Measurements from ENCODE around the gene GSC2.

The GSC2 gene

GRCh38 chr22:19152942-19153883 is 3.1 kb upstream of the GSC2 start:
- DNase-seq: no peak

GRCh38 chr22:19151329-19152191 is 1.5 kb upstream of the GSC2 start:
- no peak for DNase-seq

- DNase-seq: no peak
Measured at GRCh38 chr22:19150482-19151328, 613 bp upstream of the GSC2 start.

- DNase-seq: peak; percentile 30
Measured at GRCh38 chr22:19149047-19149883, 827 bp downstream of the GSC2 start.

GRCh38 chr22:19148417-19149046 is 1.6 kb downstream of the GSC2 start:
- DNase-seq: no peak

- DNase-seq: no peak
Measured at GRCh38 chr22:19147195-19147780, 2.8 kb downstream of the GSC2 start.

- no peak for DNase-seq
Measured at GRCh38 chr22:19146215-19146968, 3.7 kb downstream of the GSC2 start.

GRCh38 chr22:19143967-19144400 is 6.1 kb downstream of the GSC2 start:
- peak; percentile 49 for DNase-seq

- no peak for DNase-seq
Measured at GRCh38 chr22:19143212-19143611, 6.9 kb downstream of the GSC2 start.

GRCh38 chr22:19142394-19142793 is 7.7 kb downstream of the GSC2 start:
- no peak for DNase-seq

- DNase-seq: no peak
Measured at GRCh38 chr22:19139974-19140373, 10.1 kb downstream of the GSC2 start.

- DNase-seq: no peak
Measured at GRCh38 chr22:19139001-19139356, 11.1 kb downstream of the GSC2 start.

GRCh38 chr22:19138217-19139000 is 11.7 kb downstream of the GSC2 start:
- no peak for DNase-seq

- DNase-seq: no peak
Measured at GRCh38 chr22:19137384-19138216, 12.5 kb downstream of the GSC2 start.

- DNase-seq: no peak
Measured at GRCh38 chr22:19136915-19137314, 13.2 kb downstream of the GSC2 start.

GRCh38 chr22:19134874-19135273 is 15.2 kb downstream of the GSC2 start:
- DNase-seq: no peak

GRCh38 chr22:19134176-19134831 is 15.8 kb downstream of the GSC2 start:
- DNase-seq: no peak

GRCh38 chr22:19133561-19133960 is 16.5 kb downstream of the GSC2 start:
- DNase-seq: no peak

All from stimulated activated CD4-positive, alpha-beta T cell treated with anti-CD3 and anti-CD28 coated beads, Interleukin-1b, Interleukin-23, amount 100 ng/mL, for 48 hours (primary cell).